ENCODE results near the gene LCK. TPM values are rescaled to one million over a fixed set of nuclear protein-coding genes. Genes with fewer than 3 reads are reported as not detected.

The LCK gene
- total RNA-seq (2014; rRNA removed; shearing (Covaris generic)), result not detected in 2 replicates
- not detected in 2 replicates for polyA plus RNA-seq (2014; cell fraction: nucleus; rRNA removed)

DNA sequence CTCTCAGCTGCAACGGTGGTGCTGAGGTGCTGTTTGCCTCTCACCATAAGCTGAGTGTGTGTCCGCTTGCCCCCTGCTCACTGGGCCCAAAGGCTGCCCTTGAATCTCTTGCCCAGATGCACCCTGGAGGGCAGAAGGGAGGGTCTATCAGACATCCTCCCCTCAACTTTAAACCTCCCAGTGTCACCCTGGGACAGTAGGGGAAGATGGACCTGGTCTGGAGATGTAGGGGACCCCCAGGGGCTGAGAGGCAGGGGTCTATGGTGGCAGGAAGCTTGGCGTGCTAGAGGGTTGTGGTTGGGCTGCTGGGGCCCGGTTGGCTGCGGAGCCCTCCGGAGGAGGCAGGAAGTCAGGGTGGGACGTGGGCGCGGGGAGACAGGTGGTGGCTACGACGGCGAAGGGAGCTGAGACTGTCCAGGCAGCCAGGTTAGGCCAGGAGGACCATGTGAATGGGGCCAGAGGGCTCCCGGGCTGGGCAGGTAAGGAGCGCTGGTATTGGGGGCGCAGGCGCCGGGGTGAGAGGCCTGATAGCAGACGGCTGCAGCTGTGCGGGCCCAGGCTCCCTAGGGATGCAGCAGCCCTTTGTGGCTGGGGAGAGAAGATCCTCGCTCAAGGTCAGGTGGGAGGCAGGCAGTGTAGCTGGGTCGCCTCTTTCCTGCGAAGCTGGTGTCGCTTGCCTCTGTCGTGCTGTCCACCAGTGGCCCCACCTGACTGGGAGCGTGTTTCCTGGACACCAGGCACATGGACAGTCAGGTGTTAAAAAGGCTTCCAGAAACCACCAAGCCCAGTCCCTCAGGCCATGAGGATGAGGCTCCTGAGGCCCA, at the start of gene LCK:
LCK (plus strand) TSS at position 373 of the 824 bp plus-strand sequence. CDS start 23,065 bp downstream, outside the sequence.
- DNase-seq (ENCODE audit: extremely low read depth, low read depth), result no peak

DNA sequence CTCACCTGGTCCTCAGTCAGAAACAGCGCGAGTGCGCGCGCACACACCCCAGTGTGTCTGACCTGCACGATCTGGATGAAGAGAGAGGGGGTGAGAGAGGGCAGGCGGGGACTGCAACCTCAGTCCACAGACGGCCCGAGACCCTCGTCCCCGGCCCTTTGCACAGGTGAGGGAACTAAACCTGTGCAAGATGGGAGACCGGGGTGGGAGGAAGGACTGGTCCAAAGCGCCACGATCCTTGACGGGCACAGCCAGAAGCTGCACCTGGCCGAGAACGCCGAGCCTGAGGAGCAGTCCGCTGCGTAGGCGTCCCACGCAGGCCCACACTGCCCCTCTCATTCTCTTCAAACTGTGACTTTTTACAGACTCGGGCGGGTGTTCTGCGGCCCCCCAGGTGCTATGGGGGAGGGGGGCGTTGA, 46.1 kb upstream of the LCK start:
- DNase-seq (ENCODE audit: extremely low read depth, low read depth), result no peak

DNA sequence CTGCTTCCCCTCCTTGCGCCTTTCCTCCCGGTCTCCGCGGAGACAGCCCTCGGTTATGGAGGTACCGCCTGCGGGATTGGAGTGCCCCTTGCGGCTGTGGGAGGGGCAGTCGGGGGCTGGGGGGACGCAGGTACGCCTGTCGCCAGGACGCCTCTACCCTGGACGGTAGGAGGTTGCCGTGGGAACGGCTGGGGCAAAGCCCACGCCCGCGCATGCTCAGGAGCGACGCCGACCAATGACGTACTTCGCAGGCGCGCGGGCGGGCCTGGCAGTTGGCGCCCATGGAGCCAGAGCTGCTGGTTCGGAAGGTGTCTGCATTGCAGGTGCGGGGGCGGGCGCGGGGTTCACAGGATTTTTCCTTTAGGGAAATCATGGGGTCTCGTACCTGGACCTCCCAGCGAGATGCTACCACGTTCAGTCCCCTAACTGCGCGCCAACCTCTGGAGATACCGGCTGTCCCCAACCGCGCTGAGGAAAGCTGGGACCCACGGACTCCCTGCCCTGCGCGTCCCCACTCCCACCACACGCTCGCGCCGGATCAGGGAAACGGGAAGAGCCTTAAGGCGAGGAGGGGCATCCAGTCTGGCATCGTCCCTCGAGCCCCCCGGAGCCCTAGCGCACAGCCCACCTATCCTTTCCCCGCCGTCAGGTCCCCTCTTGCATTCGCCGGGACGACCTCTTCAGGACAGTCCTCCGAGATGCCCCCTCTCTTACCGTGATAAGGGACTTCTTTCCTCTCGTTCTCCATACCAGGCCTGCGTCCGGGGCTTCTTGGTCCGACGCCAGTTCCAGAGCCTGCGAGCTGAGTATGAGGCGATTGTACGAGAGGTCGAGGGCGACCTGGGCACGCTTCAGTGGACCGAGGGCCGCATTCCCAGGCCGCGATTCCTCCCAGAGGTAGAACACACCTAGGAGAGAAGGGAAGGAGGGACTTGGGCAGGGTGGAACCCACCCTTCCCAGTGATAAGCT, 45.4 kb upstream of the LCK start, which contains the start of gene IQCC:
IQCC (plus strand) TSS at position 271 of the 970 bp plus-strand sequence; CDS start at position 282, 11 bp downstream.
- peak; percentile 63 for DNase-seq (ENCODE audit: extremely low read depth, low read depth)

DNA sequence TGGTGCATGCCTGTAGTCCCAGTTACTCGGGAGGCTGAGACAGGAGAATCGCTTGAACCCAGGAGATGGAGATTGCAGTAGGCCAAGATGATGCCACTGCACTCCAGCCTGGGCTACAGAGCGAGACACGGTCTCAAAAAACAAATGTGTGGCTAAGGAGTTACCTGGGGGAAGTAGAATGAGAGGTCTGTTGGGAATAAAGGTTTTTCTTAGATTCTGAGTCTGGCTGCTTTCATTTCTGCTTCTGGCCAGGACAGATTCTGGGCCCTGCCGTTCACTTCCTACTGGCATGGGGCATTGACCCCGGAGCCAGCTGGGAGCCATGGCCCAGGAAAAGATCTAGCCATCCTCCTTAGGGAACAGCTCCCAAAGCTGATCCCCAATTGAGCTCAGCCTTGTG, 42.6 kb upstream of the LCK start:
- DNase-seq (ENCODE audit: extremely low read depth, low read depth), result no peak

DNA sequence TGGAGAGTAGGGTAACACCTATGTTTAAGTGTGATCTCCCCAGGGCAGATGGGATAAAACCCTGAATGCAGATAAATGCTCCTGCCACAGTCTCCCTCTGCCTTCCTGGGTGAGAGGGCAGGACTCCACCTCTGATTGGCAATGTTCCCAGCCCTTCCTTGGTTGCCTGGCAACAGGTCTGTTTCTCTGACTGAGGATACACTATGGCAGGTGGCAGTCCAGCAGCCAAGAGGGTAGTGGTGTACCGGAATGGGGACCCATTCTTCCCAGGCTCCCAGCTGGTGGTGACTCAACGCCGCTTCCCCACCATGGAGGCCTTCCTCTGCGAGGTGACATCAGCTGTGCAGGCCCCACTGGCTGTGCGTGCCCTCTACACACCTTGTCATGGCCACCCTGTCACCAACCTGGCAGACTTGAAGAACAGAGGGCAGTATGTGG, 42.2 kb upstream of the LCK start, which contains the start of gene DCDC2B:
DCDC2B (plus strand) TSS at position 199 of the 438 bp plus-strand sequence; CDS start at position 204, 5 bp downstream.
- DNase-seq (ENCODE audit: extremely low read depth, low read depth), result no peak

DNA sequence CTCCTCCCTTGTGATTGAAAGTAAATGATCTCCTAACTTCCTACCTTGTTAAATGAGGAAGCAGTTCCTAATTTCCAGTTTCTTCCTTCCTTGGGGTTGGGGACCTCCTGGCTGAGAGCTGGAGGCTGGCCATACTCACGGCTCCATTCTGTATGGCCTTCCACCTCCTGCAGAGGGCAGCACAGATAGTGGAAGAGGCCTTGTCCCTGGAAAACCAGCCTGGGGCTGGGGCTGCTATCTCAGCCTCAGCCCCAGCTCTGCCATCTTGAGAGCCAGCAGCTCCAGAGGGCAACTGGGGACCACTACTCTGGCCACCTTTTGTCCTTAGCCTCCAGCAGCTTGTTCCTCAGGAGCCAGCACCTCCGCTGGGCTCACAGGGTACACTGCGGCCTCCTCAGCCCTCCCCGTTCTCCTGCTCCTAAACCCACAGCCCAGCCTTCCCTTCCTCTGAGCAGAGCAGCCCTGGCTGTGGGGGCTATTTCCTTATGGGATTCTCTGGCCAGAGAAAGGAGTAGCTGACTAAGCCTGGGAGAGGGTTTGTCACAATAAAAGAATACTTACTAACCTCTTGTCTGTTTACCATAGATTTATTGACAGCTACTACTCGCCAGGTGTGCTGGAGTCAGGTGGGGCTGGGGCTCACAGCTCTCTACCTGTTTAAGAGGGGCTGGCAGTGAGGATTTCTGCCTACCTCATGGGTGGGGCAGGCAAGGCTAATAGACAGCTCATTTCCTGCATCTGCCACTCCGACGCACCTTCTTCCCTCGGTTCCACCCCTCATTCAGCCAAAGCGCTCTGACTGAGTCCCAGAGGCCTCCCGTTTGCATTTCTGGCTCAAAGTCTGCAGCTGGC, 35.2 kb upstream of the LCK start:
- DNase-seq (ENCODE audit: extremely low read depth, low read depth), result peak; percentile 51

DNA sequence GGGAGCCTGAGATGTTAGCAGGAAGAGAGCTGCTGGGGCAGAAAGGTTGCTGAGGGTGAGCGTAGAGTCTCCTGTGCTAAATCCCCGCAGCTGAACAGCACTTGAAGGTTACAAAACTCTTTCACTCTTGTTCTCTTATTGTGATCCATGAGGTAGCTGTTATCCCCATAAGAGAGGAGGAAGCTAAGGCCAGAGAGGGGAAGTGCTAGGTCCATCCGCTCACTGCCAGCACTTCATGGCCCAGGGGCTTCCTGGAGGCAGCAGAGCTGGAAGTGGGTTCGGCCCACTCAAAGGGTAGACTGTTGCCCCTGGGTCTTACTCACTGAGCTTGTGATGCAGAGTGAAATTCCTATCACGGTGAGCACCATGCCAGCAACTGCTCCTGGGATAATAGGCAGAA, 34.5 kb upstream of the LCK start:
- DNase-seq (ENCODE audit: extremely low read depth, low read depth), result no peak

DNA sequence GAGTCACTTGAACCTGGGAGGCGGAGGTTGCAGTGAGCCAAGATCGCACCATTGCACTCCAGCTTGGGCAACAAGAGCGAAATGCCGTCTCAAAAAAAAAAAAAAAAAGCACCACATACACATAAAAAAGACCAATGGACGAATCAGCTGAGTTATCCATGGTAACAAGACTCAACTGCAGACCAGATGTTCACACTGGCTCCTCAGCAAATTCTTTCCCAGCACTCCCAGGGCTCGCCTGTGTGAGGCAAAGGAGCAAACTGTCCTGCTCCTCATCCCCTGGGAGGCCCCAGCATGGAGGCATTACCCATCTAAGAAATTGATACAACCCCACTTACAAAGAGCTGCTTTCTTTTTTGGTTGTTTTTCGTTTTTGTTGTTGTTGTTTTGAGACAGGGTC, 32.0 kb upstream of the LCK start:
- no peak for DNase-seq (ENCODE audit: extremely low read depth, low read depth)

DNA sequence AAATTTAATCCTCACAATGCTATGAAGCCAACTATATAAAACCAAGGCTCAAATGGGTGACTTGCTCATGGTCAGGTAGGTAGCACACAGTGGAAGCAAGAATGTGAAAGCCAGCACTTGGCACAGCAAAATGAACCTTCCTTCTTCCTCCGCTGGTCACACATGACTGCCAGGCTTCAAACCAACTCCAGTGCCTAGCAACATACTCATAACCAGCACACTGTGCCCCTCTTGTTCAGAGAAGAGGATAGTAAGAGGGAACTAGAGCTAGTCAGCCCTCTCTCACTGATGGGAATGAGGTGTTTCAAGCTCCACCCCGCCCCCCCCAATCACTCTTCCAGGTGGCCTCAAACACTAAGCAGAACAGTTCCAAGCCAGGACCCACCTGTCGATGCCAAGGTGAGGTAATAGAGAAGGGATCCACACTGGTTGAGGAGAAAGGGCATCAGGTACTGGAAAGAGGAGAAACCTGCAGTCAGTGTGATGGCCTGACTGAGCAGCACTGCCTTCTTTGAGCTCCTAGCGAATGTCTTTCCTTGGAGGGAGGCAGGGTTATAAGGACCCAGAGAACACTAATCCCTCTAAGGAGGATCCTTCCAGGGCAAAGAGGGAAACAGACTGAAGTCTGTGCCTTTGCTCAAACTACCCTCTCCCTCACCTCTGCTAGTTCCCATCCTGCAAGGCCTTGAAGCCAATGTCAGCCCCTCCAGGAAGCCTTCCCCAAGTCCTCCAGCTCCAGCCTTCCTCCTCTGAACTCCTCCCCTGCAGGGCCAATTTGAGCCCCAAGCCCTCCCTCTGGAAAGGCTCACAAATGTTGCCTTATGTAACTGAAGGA, 30.1 kb upstream of the LCK start:
- DNase-seq (ENCODE audit: extremely low read depth, low read depth), result no peak

DNA sequence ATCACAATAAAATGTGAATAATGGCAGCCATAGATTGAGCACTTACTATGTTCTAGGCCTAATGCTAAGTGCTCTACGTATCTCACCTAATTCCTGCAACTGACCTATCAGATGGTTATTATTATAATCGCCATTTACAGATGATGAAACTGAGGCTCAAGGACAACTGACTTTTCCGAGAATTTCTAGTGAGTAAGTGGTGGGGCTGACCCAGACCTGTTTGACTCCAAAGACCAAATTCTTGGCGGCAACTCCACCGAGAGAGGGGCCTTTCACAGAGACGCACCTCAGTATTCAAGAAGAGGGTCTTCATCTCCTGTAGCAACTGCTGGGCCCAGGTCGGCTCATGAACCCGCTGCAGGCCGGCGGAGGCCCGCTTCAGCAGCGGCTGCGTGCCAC, 29.5 kb upstream of the LCK start:
- DNase-seq (ENCODE audit: extremely low read depth, low read depth), result no peak

DNA sequence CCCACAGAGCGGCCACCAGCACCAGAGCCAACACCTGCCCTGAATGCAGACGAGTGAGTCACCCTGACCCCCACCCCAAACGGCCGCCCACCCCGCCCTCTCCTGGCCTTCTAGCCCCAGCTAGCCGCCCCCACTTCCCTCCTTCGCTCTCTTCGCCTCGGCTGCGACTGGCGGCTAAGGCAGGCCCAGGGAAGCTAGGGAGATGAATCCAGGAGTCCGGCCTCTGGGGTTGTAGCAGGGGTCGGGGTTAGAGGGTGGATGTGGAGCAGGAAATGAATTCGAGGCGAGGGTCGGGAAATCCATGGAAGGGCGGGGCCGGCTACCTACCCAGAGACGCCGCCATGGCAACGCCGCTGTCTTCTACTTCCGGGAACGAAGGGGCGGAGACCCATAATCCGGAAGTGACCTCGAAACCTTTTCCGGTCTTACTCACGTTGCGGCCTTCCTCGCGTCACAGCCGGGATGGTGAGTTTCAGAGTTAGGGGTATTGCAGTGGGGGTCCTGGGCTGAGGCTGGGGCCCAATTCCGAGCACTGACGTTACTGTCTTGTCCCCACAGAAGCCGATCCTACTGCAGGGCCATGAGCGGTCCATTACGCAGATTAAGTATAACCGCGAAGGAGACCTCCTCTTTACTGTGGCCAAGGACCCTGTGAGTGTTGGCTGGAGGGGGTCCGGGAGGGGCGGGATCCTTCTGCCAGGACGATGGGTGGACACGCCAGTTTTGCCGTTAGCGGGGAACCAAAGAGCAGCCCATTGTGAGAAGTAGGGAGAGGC, 28.9 kb upstream of the LCK start, which contains the start of the genes EIF3I and TMEM234:
EIF3I (plus strand) TSS at position 428 of the 776 bp plus-strand sequence; CDS start at position 463, 35 bp downstream.
TMEM234 (minus strand) TSS at position 374 of the 776 bp plus-strand sequence; CDS start at position 343, 31 bp downstream.
- peak; percentile 85 for DNase-seq (ENCODE audit: extremely low read depth, low read depth)

DNA sequence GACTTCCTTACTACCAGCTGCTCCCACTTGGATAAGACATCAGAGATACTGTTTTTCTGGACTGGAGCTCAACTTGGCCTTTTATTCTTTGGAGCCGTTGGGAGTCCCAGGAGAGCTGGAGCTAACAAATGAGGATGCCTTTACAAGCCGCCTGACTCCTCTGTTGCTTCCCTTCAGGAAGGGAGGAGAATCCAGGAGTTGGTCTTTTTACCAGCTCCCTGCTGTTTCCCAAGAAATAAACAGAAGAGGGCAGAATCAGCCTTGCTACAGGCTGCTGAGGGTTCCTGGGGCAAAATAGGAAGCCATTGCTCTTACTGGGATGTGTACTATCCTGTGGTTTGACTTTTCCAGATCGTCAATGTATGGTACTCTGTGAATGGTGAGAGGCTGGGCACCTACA, 27.4 kb upstream of the LCK start:
- no peak for DNase-seq (ENCODE audit: extremely low read depth, low read depth)

DNA sequence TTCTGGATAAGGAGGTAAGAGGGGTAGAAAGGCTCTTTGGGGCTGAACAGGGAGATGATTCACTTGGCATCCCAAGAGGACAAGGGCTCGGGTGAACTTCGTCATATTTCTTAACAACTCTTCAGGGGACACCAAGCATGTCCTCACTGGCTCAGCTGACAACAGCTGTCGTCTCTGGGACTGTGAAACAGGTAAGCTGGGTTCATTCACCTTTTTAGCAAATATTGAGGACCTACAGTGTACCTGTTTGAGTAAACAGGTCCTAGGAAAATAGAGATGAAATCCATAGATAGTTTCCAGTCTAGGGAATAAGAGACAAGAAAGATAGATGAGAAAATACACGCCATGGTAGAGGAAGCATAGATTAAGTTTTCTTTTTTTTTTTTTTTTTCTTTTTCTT, 26.8 kb upstream of the LCK start:
- DNase-seq (ENCODE audit: extremely low read depth, low read depth), result no peak

DNA sequence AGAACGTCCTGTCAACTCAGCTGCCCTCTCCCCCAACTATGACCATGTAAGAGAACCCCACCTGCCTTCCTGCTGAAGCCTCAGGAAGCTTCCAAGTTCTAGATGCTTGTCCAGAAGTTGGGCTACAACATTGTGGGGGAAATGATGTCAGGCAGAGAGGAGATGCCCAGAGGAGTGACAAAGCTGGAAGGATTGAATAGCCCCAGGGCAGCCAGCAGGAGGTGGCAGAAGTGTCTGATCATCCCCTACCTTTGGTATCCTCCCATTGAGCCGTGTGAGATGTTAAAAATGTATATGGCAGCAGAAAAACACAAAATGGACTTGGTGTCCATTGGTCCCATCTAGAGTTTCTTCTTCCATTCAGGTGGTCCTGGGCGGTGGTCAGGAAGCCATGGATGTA, 22.3 kb upstream of the LCK start:
- DNase-seq (ENCODE audit: extremely low read depth, low read depth), result no peak

DNA sequence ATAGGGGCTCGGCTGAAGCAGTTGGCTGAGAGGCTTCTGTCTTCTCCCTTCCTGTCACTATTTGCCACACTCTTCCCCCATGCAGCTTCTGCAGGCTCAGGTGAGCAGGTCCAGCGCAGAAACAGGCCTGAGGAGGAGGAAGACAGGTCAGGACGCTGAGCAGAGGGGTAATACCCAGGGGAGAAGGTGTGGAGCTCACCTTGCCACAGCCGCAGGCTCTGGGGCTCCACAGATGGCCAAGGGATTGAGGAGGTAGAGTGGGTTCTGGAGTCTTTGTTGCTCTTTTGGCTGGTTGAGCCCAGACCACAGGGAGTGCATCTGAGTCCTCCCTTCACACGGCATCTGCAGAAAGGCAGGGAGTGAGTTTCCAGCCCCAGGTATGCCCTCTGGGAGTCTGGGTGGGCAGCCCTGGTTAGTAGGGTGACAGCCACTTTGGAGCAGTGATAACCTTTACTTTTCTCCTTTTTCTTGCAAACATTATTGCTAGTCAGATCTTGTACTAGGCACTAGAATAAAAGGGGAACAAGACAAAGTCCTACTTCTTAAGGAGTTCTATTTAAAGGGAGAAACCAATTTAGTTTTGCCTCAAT, 19.1 kb upstream of the LCK start:
- DNase-seq (ENCODE audit: extremely low read depth, low read depth), result no peak

DNA sequence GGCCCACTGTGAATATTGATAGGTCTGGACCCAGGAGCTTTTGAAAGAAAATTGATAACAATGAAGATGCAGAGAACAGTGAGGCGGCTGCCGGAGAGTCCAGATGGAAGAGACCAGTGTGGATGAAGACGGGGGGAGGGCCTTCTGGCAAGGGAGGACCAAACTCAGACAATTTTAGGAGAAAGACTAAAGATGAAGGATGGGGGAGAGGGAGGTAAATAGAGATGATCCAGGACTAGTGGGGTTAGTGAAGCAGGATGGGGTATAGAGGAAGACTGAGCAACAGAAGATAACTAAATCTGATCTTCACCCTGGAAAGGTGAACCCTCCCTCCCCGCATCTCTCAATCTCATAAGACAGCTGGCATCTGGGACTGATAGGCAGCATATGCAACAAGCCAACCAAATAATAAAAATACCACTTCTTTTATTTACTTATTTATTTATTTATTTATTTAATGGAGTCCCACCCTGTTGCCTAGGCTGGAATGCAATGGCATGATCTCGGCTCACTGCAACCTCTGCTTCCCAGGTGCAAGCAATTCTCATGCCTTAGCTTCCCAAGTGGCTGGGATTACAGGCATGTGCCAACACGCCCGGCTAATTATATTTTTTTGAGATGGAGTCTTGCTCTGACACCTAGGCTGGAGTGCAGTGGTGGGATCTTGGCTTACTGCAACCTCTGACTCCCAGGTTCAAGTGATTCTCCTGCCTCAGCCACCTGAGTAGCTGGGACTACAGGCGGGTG, 18.3 kb upstream of the LCK start:
- no peak for DNase-seq (ENCODE audit: extremely low read depth, low read depth)

DNA sequence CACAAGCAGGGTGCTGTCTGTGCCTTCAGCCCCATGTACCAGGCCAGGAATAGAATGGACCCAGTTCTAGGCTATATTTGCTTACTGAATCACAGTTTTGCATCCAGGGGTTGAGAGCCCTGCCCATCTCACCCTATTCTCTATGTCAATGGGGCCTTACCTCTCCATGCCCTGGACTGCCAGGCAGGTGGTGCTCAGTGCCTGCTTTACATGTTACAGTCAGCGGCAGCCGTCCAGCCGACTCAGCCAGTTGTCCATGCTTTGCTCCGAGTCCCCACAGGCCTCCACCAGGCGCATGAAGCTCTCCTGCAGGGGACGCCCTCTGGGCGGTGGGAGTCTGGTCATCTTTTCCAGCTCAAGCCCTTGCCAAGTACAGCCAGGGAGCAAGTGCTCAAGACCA, 16.3 kb upstream of the LCK start:
- DNase-seq (ENCODE audit: extremely low read depth, low read depth), result no peak
